A549 (cell line): Measurements from ENCODE around the gene TEX13D. TPM values are rescaled to one million over a fixed set of nuclear protein-coding genes. Genes with fewer than 3 reads are reported as not detected.

ENCODE experiments used
- ATAC-seq, 2 experiments: fragments of 200-7000 bp in 1 of 2; fragments of >200 bp in 1 of 2; cut with Nextera tagmentation in 1 of 2; cut with Tn5 transposase in 1 of 2; 3 replicates each; pipeline versions ENCODE4 v1.8.0 to v1.9.1; 2018 to 2020; ENCODE audit warnings: mild to moderate bottlenecking in 1 of 2, moderate library complexity in 1 of 2
- CTCF ChIA-PET: fragments of 300-600 bp; sonication (Branson Sonifier 250); formaldehyde crosslinking; extraction: SDS; loops from one replicate; lab custom pipeline; 2021; ENCODE audit warnings: antibody characterized with exemption, inconsistent platforms; lab: Yijun Ruan, JAX
- POLR2A ChIA-PET: fragments of 350-600 bp; formaldehyde crosslinking; extraction: SDS; loops from one replicate; lab custom pipeline; 2021; ENCODE audit warnings: antibody characterized with exemption, inconsistent platforms; lab: Yijun Ruan, JAX
- DNase-seq, 2 experiments: peaks; one replicate each; pipeline versions ENCODE4 v3.0.0 to v3.0.0-alpha.2; 2011 to 2016; ENCODE audit warnings: low read depth in 1 of 2, low spot score in 1 of 2
- FAIRE-seq: peaks from 2 replicates; lab custom pipeline; 2011; peaks lifted over from hg19 to GRCh38; lab: Jason Lieb, UNC
- H3K27ac ChIP-seq, 2 experiments: fragments of >200 bp; sonication (Bioruptor Twin); formaldehyde crosslinking; 3 replicates each; pipeline ENCODE4 v1.5.1; 2016 to 2017
- H3K4me1 ChIP-seq: fragments of >200 bp; sonication (Bioruptor Twin); formaldehyde crosslinking; 3 replicates; pipeline ENCODE4 v1.6.1; 2016
- H3K4me2 ChIP-seq: fragments of >200 bp; sonication (Bioruptor Twin); formaldehyde crosslinking; 3 replicates; pipeline ENCODE4 v1.6.1; 2016
- H3K4me3 ChIP-seq: fragments of >200 bp; sonication (Bioruptor Twin); formaldehyde crosslinking; 3 replicates; pipeline ENCODE4 v1.5.1; 2016
- H3K9me3 ChIP-seq: fragments of >200 bp; sonication (Bioruptor Twin); formaldehyde crosslinking; 3 replicates; pipeline ENCODE4 v1.6.1; 2016
- CBX8 ChIP-seq: fragments of 200-600 bp; sonication (generic); IDR thresholded peaks from 2 replicates; pipeline ENCODE4 v1.6.1; 2016
- CHD4 ChIP-seq: fragments of 200-600 bp; sonication (generic); IDR thresholded peaks from 2 replicates; pipeline ENCODE4 v1.6.1; 2016; ENCODE audit warnings: antibody characterized with exemption, mild to moderate bottlenecking, borderline replicate concordance
- CTCF ChIP-seq: fragments of >200 bp; sonication (Bioruptor Twin); formaldehyde crosslinking; IDR thresholded peaks from 3 replicates; pipeline ENCODE4 v1.5.1; 2016
- E2F6 ChIP-seq: IDR thresholded peaks from 2 replicates; pipeline ENCODE4 v1.6.1; 2012; ENCODE audit warnings: low read depth, borderline replicate concordance
- EHF ChIP-seq: fragments of 250-450 bp; sonication (Bioruptor Pico); IDR thresholded peaks from 2 replicates; pipeline ENCODE4 v1.5.0; 2020; ENCODE audit warnings: mild to moderate bottlenecking
- EHMT2 ChIP-seq: fragments of 200-600 bp; sonication (generic); IDR thresholded peaks from 2 replicates; pipeline ENCODE4 v1.6.1; 2016; ENCODE audit warnings: antibody characterized with exemption, low read depth, mild to moderate bottlenecking, moderate library complexity
- EP300 ChIP-seq, 2 experiments: fragments of >200 bp; sonication (Bioruptor Twin); formaldehyde crosslinking; IDR thresholded peaks; 2 replicates in 1 of 2; 3 replicates in 1 of 2; pipeline ENCODE4 v1.6.1; 2016 to 2017
- ESRRA ChIP-seq: fragments of 150-350 bp; IDR thresholded peaks from 2 replicates; pipeline ENCODE4 v1.6.1; 2014; ENCODE audit warnings: mild to moderate bottlenecking, low read length, borderline replicate concordance
- HOXA7 ChIP-seq: fragments of 250-450 bp; sonication (Bioruptor Pico); IDR thresholded peaks from 2 replicates; pipeline ENCODE4 v1.5.0; 2020; ENCODE audit warnings: mild to moderate bottlenecking, moderate library complexity
- HOXB13 ChIP-seq: fragments of 250-450 bp; sonication (Bioruptor Pico); IDR thresholded peaks from 2 replicates; pipeline ENCODE4 v1.5.0; 2020; ENCODE audit warnings: low read depth, mild to moderate bottlenecking, moderate library complexity
- JUNB ChIP-seq: fragments of >200 bp; sonication (Bioruptor Twin); formaldehyde crosslinking; IDR thresholded peaks from 2 replicates; pipeline ENCODE4 v1.6.1; 2016
- KDM1A ChIP-seq: fragments of 200-600 bp; sonication (generic); IDR thresholded peaks from 2 replicates; pipeline ENCODE4 v1.6.1; 2016; ENCODE audit warnings: low read depth, mild to moderate bottlenecking
- KDM5A ChIP-seq: fragments of 200-600 bp; sonication (generic); IDR thresholded peaks from 2 replicates; pipeline ENCODE4 v1.6.1; 2016; ENCODE audit warnings: antibody characterized with exemption, mild to moderate bottlenecking
- MAFK ChIP-seq: fragments of 450-650 bp; IDR thresholded peaks from 2 replicates; pipeline ENCODE4 v1.6.1; 2014; ENCODE audit not compliant: partially characterized antibody
- MAZ ChIP-seq: fragments of 150-350 bp; IDR thresholded peaks from 2 replicates; pipeline ENCODE4 v1.6.1; 2014; ENCODE audit warnings: antibody characterized with exemption, low read depth, low read length, borderline replicate concordance
- MYC ChIP-seq: IDR thresholded peaks from 2 replicates; pipeline ENCODE4 v1.6.1; 2012; ENCODE audit warnings: mild to moderate bottlenecking, inconsistent platforms, low read length, improper control_type of control experiment, borderline replicate concordance
- NFE2L2 ChIP-seq: fragments of 150-350 bp; conservative IDR thresholded peaks from 2 replicates; pipeline ENCODE4 v1.6.1; 2014; ENCODE audit warnings: low read length
- RCOR1 ChIP-seq: fragments of 150-350 bp; IDR thresholded peaks from 2 replicates; pipeline ENCODE4 v1.6.1; 2014; ENCODE audit warnings: antibody characterized with exemption, low read length, low read depth
- RFX5 ChIP-seq: fragments of 450-650 bp; IDR thresholded peaks from 2 replicates; pipeline ENCODE4 v1.7.1; 2014; ENCODE audit warnings: antibody characterized with exemption, mild to moderate bottlenecking, moderate library complexity
- SREBF2 ChIP-seq: fragments of 450-650 bp; IDR thresholded peaks from 2 replicates; pipeline ENCODE4 v1.6.1; 2014; ENCODE audit warnings: mild to moderate bottlenecking, moderate library complexity
- TFCP2L1 ChIP-seq: fragments of 250-450 bp; sonication (Bioruptor Pico); IDR thresholded peaks from 2 replicates; pipeline ENCODE4 v1.5.0; 2021; ENCODE audit warnings: mild to moderate bottlenecking
- WGBS: methylation state at CpG from one replicate; pipeline ENCODE4 v1.1.6; 2017; ENCODE audit errors: missing lambda C conversion rate; 5-methylcytosine and 5-hydroxymethylcytosine counted together
- polyA plus RNA-seq, 4 experiments: library from polyadenylated mRNA; depleted of rRNA in 3 of 4; stranded (reverse); fragments of >200 nt; fragmentation: RNase III in 1 of 4; extraction: RNeasy Plus Mini Kit Qiagen cat#74134 plus additional on column Dnase treatment in 1 of 4; gene quantifications; 2 replicates in 3 of 4; 3 replicates in 1 of 4; pipeline ENCODE4 v1.2.3, GENCODE V29; 2011 to 2017

TEX13D gene
- polyA plus RNA-seq, 2 of the 4 experiments (the other 2 are of a cell fraction), result not detected

GRCh38 chrX:124369722-124370121 lies 37.3 kb downstream of the TEX13D start:
- no peak for DNase-seq
- TF ChIP-seq MAFK (no peak), HOXB13 (CRISPR knock-in tag) (no peak), CHD4 (no peak), NFE2L2 (no peak), MAZ (no peak), EHMT2 (no peak)
- Histone ChIP-seq H3K4me2 (no peak overlapping the region), H3K4me3 (no peak overlapping the region), H3K9me3 (no peaks in the 10 kb centered on the region), H3K4me1 (no peaks in the 10 kb centered on the region), H3K27ac (no peak overlapping the region)
- POLR2A ChIA-PET, result no interaction called here
- CTCF ChIA-PET, result interaction anchor here (1.4 kb wide), 1 partner anchor 13 kb away, joined by 3 read pairs; no protein-coding TSS in a partner anchor
- ATAC-seq, result no peak
- FAIRE-seq, result no peak

- CTCF ChIA-PET, result no interaction called here
- no peak for ATAC-seq
- Histone ChIP-seq H3K4me3 (no peak overlapping the region), H3K4me2 (no peak overlapping the region), H3K4me1 (no peaks in the 10 kb centered on the region), H3K27ac (no peak overlapping the region), H3K9me3 (no peaks in the 10 kb centered on the region)
- FAIRE-seq, result no peak
- DNase-seq, result no peak
- POLR2A ChIA-PET, result no interaction called here
- TF ChIP-seq RFX5 (no peak), TFCP2L1 (CRISPR knock-in tag) (no peak), MYC (no peak), EHF (CRISPR knock-in tag) (no peak), HOXA7 (CRISPR knock-in tag) (no peak), CTCF (no peak), E2F6 (no peak), CBX8 (no peak)
- 57% methylated on average over 1 of the region's 1 CpG for WGBS
Observed at GRCh38 chrX:124373348-124373747, 40.9 kb downstream of the TEX13D start.

GRCh38 chrX:124378643-124379042 lies 46.2 kb downstream of the TEX13D start:
- H3K4me3 ChIP-seq, result no peak overlapping the region
- ChIA-PET POLR2A (no interaction called here), CTCF (no interaction called here)
- 37% methylated on average over 4 of the region's 4 CpGs for WGBS
- DNase-seq (no peak), FAIRE-seq (no peak), ATAC-seq (no peak)
- no peaks in the 10 kb centered on the region for H3K4me1 ChIP-seq
- no peaks in the 10 kb centered on the region for H3K9me3 ChIP-seq
- TF ChIP-seq ESRRA (no peak), JUNB (no peak), SREBF2 (no peak), RCOR1 (no peak), EP300 (IDR thresholded peaks at IDR 0.05) (no peak), MYC (no peak), MAFK (no peak), CHD4 (no peak), KDM5A (no peak), TFCP2L1 (CRISPR knock-in tag) (no peak), MAZ (no peak), KDM1A (no peak)
- no peak overlapping the region for H3K27ac ChIP-seq
- no peak overlapping the region for H3K4me2 ChIP-seq
